Pulmonary artery endothelial cell (primary cell): ENCODE results near the gene WARS2. TPM values are rescaled to one million over a fixed set of nuclear protein-coding genes. Genes with fewer than 3 reads are reported as not detected.

Source experiments
- DNase-seq: peaks from one replicate; pipeline ENCODE4 v3.0.0-alpha.2; 2011; ENCODE audit warnings: low read depth, low spot score
- total RNA-seq: library from RNA; depleted of rRNA; stranded (reverse); fragments of >200 nt; gene quantifications from 2 replicates; pipeline ENCODE4 v1.2.3, GENCODE V29; 2014

Gene WARS2
- total RNA-seq, 1 donor from 2014 or later, result 16.4 TPM

GRCh38 chr1:119083980-119084379 is 56.5 kb downstream of the WARS2 start:
- DNase-seq, result no peak

DNA sequence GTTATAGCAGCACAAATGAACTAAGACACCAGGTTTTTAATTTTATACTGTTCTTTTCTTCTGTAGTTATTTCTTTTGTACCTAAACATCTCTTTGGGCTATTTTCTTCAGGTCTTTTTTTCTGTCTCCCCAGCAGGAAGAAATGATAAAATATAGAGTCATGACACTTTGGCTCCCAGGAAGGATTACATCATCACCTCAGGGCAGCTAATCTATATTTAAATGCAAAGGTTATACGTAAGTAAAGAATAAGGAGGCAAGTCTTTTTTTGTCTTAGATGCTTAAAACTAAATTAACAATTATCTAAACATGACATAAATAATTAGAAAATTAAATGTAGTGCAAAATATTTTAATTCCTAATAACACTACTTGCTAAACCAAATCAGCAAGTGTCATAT is 57.0 kb downstream of the WARS2 start:
- DNase-seq, result no peak

GRCh38 chr1:119081700-119082099 is 58.8 kb downstream of the WARS2 start:
- DNase-seq, result no peak

DNA sequence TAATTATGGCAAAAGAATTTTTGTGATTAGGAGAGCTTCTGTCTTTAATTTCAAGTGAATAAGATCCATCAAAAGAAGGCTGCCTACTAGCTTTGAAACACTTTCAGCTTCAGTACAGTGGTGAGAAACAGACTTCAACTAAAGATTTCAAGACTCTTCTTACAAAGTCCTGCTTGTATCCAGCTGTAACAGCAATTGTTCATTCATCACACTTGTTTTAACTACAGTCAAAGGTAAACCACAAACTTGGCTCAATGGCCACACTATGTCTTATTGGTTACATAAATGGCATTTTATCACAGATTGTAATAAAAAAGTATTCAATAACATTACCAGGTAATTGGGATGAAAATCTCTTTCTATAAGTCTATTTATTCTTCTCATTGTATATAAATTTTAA is 59.2 kb downstream of the WARS2 start:
- no peak for DNase-seq

DNA sequence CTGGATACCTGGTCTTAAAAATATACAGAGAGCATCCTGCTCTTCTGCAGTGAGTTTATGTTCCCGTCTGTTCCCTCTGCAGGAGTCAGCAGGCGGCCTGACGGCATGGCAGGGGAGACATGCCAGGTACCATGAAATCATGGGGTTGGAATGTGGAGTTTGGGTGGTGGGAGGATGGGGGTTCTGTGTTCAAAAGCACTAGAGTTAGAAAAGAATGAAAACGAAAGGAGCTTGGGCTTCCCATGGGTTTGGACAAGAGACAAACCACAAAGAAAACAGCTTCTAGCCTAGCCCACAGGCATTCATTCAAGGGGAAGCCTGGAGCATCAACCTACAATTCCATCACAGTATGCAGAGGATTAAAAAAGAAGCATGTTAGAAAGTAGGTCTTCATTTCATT is 59.9 kb downstream of the WARS2 start:
- DNase-seq, result no peak

DNA sequence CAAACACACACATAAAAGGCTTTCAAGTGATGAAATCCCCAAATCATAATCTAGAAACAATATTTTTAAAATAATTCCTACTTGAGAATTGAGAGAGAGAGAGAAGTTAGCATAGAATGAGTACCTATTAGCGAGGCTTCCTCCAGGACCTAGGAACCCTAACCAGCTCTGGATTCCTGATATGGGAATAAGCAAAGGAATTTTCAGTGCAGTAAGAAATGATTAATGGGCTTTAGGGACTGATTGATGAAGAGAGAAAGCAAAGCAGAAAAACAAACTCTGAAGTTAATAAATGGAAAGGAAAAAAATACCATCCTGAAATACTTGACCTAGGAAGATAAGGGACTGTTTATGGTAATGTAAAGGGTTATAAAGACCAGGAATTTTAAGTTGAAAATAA is 60.6 kb downstream of the WARS2 start:
- DNase-seq, result no peak

DNA sequence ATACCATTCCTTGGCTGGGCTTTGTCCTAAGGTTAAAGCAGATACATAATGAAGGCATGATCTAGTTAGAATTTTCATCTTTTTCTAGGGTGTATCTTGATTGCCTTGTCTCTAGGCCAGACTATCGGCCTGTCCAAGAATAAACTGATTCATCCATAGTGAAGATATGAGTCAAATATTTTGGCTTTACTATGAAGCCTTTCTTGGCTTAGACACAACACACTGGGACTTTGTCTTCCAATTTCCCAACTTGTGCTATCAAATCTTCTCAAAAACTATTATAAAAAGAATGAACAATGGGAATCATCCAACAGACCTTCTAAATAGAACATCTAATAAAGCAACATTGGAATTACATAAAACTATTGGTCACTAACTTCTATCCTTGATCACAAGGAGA is 64.8 kb downstream of the WARS2 start:
- DNase-seq, result no peak

DNA sequence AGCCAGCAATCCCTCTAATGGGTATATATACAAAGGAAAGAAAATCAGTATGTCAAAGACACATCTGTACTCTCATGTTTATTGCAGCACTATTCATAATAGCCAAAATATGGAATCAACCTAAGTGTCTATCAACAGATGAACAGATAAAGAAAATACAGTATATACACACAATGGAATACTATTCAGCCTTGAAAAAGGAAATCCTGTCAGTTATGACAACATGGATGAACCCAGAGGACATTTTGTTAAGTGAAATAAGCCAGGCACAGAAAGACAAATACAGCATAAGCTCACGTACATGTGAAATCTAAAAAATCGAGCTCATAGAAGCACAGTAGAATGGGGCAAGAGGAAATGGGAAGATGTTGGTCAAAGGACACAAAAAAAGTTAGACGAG is 69.1 kb downstream of the WARS2 start:
- no peak for DNase-seq

GRCh38 chr1:119069682-119070081 is 70.8 kb downstream of the WARS2 start:
- no peak for DNase-seq

- DNase-seq, result no peak
Observed at GRCh38 chr1:119068427-119068826, 72.0 kb downstream of the WARS2 start.

DNA sequence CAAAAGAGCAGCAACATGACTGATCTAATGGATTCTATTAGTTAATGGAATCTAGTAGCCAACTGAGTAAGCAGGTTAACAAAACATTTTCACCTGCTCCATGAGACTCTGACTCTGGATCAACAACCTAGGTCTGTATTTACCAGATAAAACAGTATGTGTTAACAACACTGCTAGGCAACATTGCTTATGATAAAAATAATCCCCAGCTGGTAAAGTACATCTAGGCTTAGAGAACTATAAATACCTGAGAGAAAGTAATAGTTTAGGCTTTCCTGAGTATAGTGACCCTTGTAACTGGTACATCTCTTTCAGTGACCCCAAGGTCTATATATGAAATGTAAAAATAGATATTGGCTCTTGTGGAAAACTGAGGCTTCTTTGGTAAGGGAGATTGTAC is 78.8 kb downstream of the WARS2 start:
- DNase-seq, result no peak

DNA sequence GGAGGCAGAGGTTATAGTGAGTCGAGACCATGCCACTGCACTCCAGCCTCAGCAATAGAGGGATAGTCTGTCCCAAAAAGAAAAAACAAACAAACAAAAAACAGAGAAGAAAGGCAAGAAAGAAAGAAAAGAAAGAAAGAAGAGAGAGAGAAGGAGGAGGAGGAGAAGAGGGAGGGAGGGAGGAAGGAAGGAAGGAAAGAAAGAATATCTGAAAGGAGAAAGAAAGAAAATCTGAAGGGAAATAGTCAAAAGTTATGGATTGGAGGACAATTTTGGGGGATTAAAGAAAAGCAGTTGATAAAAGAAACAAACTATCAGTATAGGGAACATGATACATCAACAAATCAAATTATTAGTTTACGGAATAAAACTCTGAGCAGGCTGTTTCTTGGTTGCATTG is 84.9 kb downstream of the WARS2 start:
- no peak for DNase-seq

- no peak for DNase-seq
Observed at GRCh38 chr1:119053917-119054316, 86.5 kb downstream of the WARS2 start.

GRCh38 chr1:119052267-119052666 is 88.2 kb downstream of the WARS2 start:
- DNase-seq, result no peak

- no peak for DNase-seq
Observed at GRCh38 chr1:119048624-119049404, 91.6 kb downstream of the WARS2 start.

- DNase-seq, result no peak
Observed at GRCh38 chr1:119046785-119047438, 93.5 kb downstream of the WARS2 start.

- no peak for DNase-seq
Observed at GRCh38 chr1:119046429-119046784, 94.0 kb downstream of the WARS2 start.

GRCh38 chr1:119045096-119045746 is 95.2 kb downstream of the WARS2 start:
- no peak for DNase-seq

DNA sequence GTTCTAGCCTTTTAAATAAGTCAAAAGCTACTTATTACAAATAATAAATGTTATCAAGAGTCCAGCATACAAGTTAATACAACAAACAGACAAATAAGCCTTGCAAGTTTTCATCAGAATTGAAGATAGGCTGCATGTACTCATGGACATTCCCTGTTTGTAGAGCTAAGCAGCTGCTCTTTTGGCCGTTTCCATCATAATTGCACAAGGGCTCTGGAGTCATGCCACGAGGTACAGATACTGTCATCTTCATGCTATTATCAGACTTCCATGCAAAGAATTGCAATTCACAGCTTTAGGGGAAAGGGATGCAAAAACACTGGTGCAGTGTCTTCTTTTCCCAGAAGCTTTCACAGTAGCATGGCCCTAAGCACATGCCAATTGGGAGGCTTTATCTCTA is 99.5 kb downstream of the WARS2 start:
- no peak for DNase-seq

GRCh38 chr1:119040489-119040888 is 100.0 kb downstream of the WARS2 start:
- no peak for DNase-seq

GRCh38 chr1:119038363-119038762 is 102.1 kb downstream of the WARS2 start:
- no peak for DNase-seq

DNA sequence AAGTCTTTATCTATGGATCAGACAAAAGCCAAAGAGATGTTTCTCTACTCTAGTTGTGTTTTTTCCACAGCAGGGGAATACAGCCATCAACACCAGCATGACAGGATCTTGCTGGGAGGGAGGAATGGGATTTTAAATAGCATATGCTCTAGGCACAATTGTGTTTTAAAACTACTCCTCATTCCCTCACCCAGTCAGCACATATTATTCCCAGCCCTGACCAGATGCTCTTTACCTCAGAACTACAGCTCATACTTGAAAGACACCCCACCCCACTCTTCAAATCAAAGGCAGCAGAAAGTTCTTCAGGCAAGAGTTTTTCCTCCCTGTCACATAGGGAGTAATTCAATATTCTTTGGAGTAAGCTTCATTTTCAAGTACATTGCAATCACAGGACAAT is 106.1 kb downstream of the WARS2 start:
- DNase-seq, result no peak

DNA sequence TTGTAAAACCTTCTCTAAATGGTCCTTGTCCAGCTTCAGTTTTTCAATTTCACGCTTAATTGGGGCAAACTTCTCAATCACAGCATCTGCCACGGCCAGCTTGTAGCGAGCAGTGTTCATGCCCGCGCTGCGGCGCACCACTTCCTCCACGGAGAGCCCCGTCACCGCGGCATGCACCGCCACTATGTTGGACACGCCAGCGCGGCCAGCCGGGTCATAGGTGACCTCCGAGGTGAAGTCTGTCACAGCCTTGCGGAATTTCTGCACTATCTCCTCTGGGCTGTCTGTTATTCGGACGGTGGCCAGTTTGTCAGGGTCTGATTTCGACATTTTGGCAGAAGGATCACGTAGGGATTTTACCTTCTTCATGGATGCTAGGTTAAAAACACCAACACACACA is 107.5 kb downstream of the WARS2 start:
- DNase-seq, result no peak
